ENCODE measurements around the gene CHSY1. TPM values are rescaled to one million over a fixed set of nuclear protein-coding genes. Genes with fewer than 3 reads are reported as not detected.

The CHSY1 gene
- total RNA-seq, 1 donor from 2014 or later: 46.7 TPM

- H3K27me3 Mint-ChIP-seq (ENCODE audit: low read depth): no peaks in the 10 kb centered on the region
- H3K36me3 Mint-ChIP-seq (ENCODE audit: low read depth): no peaks in the 10 kb centered on the region
- no peak overlapping the region for H3K4me3 Mint-ChIP-seq
- no peaks in the 10 kb centered on the region for H3K9me3 Mint-ChIP-seq
- no peak for TF ChIP-seq CTCF (conservative IDR thresholded peaks at IDR 0.05)
- no peak overlapping the region for H3K27ac Mint-ChIP-seq (ENCODE audit: unreplicated experiment)
- peaks cover 4% of the 10 kb centered on the region for H3K4me1 Mint-ChIP-seq
- no peak for DNase-seq (ENCODE audit: low read depth, low spot score)
Measured at GRCh38 chr15:101146118-101146702, 105.6 kb downstream of the CHSY1 start.

- Mint-ChIP-seq H3K27me3 (ENCODE audit: low read depth) (no peaks in the 10 kb centered on the region), H3K4me3 (no peak overlapping the region), H3K36me3 (ENCODE audit: low read depth) (no peaks in the 10 kb centered on the region), H3K4me1 (peaks cover 4% of the 10 kb centered on the region), H3K9me3 (no peaks in the 10 kb centered on the region), H3K27ac (ENCODE audit: unreplicated experiment) (no peak overlapping the region)
- TF ChIP-seq CTCF (conservative IDR thresholded peaks at IDR 0.05): no peak
- DNase-seq (ENCODE audit: low read depth, low spot score): no peak
Measured at GRCh38 chr15:101145362-101145761, 106.5 kb downstream of the CHSY1 start.

GRCh38 chr15:101143321-101143720 is 108.5 kb downstream of the CHSY1 start:
- no peaks in the 10 kb centered on the region for H3K9me3 Mint-ChIP-seq
- H3K27me3 Mint-ChIP-seq (ENCODE audit: low read depth): no peaks in the 10 kb centered on the region
- H3K36me3 Mint-ChIP-seq (ENCODE audit: low read depth): no peaks in the 10 kb centered on the region
- H3K4me3 Mint-ChIP-seq: no peak overlapping the region
- TF ChIP-seq CTCF (conservative IDR thresholded peaks at IDR 0.05): no peak
- H3K4me1 Mint-ChIP-seq: no peaks in the 10 kb centered on the region
- no peak for DNase-seq (ENCODE audit: low read depth, low spot score)
- H3K27ac Mint-ChIP-seq (ENCODE audit: unreplicated experiment): no peak overlapping the region

- Mint-ChIP-seq H3K9me3 (no peaks in the 10 kb centered on the region), H3K4me1 (no peaks in the 10 kb centered on the region), H3K27ac (ENCODE audit: unreplicated experiment) (no peak overlapping the region), H3K27me3 (ENCODE audit: low read depth) (no peaks in the 10 kb centered on the region), H3K4me3 (no peak overlapping the region), H3K36me3 (ENCODE audit: low read depth) (no peaks in the 10 kb centered on the region)
- no peak for TF ChIP-seq CTCF (conservative IDR thresholded peaks at IDR 0.05)
- no peak for DNase-seq (ENCODE audit: low read depth, low spot score)
Measured at GRCh38 chr15:101142711-101143110, 109.1 kb downstream of the CHSY1 start.

GRCh38 chr15:101141926-101142527 is 109.8 kb downstream of the CHSY1 start:
- H3K27ac Mint-ChIP-seq (ENCODE audit: unreplicated experiment): no peak overlapping the region
- peaks cover 4% of the 10 kb centered on the region for H3K4me1 Mint-ChIP-seq
- no peak for DNase-seq (ENCODE audit: low read depth, low spot score)
- H3K9me3 Mint-ChIP-seq: no peaks in the 10 kb centered on the region
- H3K27me3 Mint-ChIP-seq (ENCODE audit: low read depth): no peaks in the 10 kb centered on the region
- no peak overlapping the region for H3K4me3 Mint-ChIP-seq
- H3K36me3 Mint-ChIP-seq (ENCODE audit: low read depth): no peaks in the 10 kb centered on the region
- TF ChIP-seq CTCF (conservative IDR thresholded peaks at IDR 0.05): no peak
